Peyer's patch (tissue), 4 donors: Measurements from ENCODE around the gene PLIN1. TPM values are rescaled to one million over a fixed set of nuclear protein-coding genes. Genes with fewer than 3 reads are reported as not detected.
"Not testable (repeated sequence)": the region's sequence is repeated elsewhere in the genome, so short reads cannot be mapped to it uniquely, and the experiment has no call there.

ENCODE experiments used
- DNase-seq, 3 donors: peaks; one replicate each; pipeline ENCODE4 v3.0.0-alpha.2; 2017 to 2019
- H3K27ac ChIP-seq, 4 donors: fragments of 200-600 bp; sonication (generic); one replicate each; pipeline ENCODE4 v1.5.1; 2016 to 2019
- H3K27me3 ChIP-seq, 2 donors: fragments of 200-600 bp; sonication (generic); one replicate each; pipeline ENCODE4 v1.5.1; 2019
- H3K36me3 ChIP-seq, 3 donors: fragments of 200-600 bp; sonication (generic); one replicate each; pipeline ENCODE4 v1.5.1; 2016 to 2019
- H3K4me1 ChIP-seq, 4 donors: fragments of 200-600 bp; sonication (generic); one replicate each; pipeline ENCODE4 v1.5.1; 2016 to 2019
- H3K4me3 ChIP-seq, 4 donors: fragments of 200-600 bp; sonication (generic); 1 replicate in 3 of 4; 2 replicates in 1 of 4; pipeline ENCODE4 v1.5.1; 2016 to 2019; ENCODE audit warnings: mild to moderate bottlenecking in 1 of 4
- H3K9me3 ChIP-seq, 4 donors: fragments of 200-600 bp; sonication (generic); one replicate each; pipeline ENCODE4 v1.5.1; 2016 to 2019; ENCODE audit warnings: mild to moderate bottlenecking in 1 of 4
- CTCF ChIP-seq, 6 experiments: fragments of 450-650 bp in 4 of 6; fragments of 200-600 bp in 2 of 6; sonication (generic) in 1 of 6; IDR thresholded peaks; one replicate each; pipeline ENCODE4 v1.5.1; 2017 to 2019; ENCODE audit warnings: antibody characterized with exemption in 6 of 6, mild to moderate bottlenecking in 3 of 6, moderate library complexity in 1 of 6
- POLR2A ChIP-seq, 2 donors: fragments of 450-650 bp; IDR thresholded peaks; one replicate each; pipeline ENCODE4 v1.5.1; 2017; ENCODE audit warnings: antibody characterized with exemption in 2 of 2, mild to moderate bottlenecking in 2 of 2, moderate library complexity in 2 of 2
- total RNA-seq, 4 donors: library from RNA; depleted of rRNA; stranded (reverse); fragments of >200 nt; gene quantifications; one replicate each; pipeline ENCODE4 v1.1.0, GENCODE V29; 2016

The PLIN1 gene
- total RNA-seq, 4 donors from 2014 or later, result 7.5 to 10.1 (median 8.9) TPM; not detected in 1

- Histone ChIP-seq H3K9me3 (no peaks in the 10 kb centered on the region), H3K4me1 (peaks cover 0 to 21% (median 1%) of the 10 kb centered on the region in 4 donors), H3K27me3 (no peaks in the 10 kb centered on the region), H3K36me3 (no peaks in the 10 kb centered on the region), H3K4me3 (peak within 1 kb of the TSS; percentile 64 to 83 (median 68)), H3K27ac (peak within 1 kb of the TSS; percentile 38 to 88 (median 62))
- peak; percentile 67 to 95 (median 94) for DNase-seq
- peak; percentile 67 to 91 for TF ChIP-seq POLR2A (IDR thresholded peaks at IDR 0.05)
- TF ChIP-seq CTCF (IDR thresholded peaks at IDR 0.05), result peak in 1 of 6 experiments; percentile 14
Measured at GRCh38 chr15:89690276-89691218, 11.4 kb upstream of the PLIN1 start, which contains the start of the genes PEX11A and WDR93. TSS of gene PEX11A (minus strand) at chr15:89690754. CDS start at chr15:89690632, 122 bp downstream. TSS of gene WDR93 (plus strand) at chr15:89690811. CDS start at chr15:89701747, 10,936 bp downstream.

- H3K27ac ChIP-seq, result peak overlapping the region; percentile 38 to 88 (median 62)
- H3K9me3 ChIP-seq, H3K36me3 ChIP-seq, H3K27me3 ChIP-seq, DNase-seq: not testable (repeated sequence)
- peaks cover 0 to 21% (median 1%) of the 10 kb centered on the region in 4 donors for H3K4me1 ChIP-seq
- H3K4me3 ChIP-seq, result peak overlapping the region; percentile 64 to 83 (median 68)
Measured at GRCh38 chr15:89689930-89690275, 10.7 kb upstream of the PLIN1 start.

GRCh38 chr15:89686522-89686921, 7.4 kb upstream of the PLIN1 start:
- TF ChIP-seq POLR2A (IDR thresholded peaks at IDR 0.05), result no peak
- TF ChIP-seq CTCF (IDR thresholded peaks at IDR 0.05), result no peak
- Histone ChIP-seq H3K4me1 (peaks cover 0 to 21% (median 1%) of the 10 kb centered on the region in 4 donors), H3K36me3 (peaks cover 0 to 6% (median 0%) of the 10 kb centered on the region in 3 donors), H3K27ac (no peak overlapping the region), H3K4me3 (no peak overlapping the region), H3K9me3 (no peaks in the 10 kb centered on the region), H3K27me3 (no peaks in the 10 kb centered on the region)
- DNase-seq, result no peak

- no peaks in the 10 kb centered on the region for H3K27me3 ChIP-seq
Measured at GRCh38 chr15:89685995-89686394, 6.8 kb upstream of the PLIN1 start.

GRCh38 chr15:89681146-89681545, 2.0 kb upstream of the PLIN1 start:
- Histone ChIP-seq H3K36me3 (peaks cover 0 to 6% (median 0%) of the 10 kb centered on the region in 3 donors), H3K4me1 (peaks cover 0 to 8% (median 0%) of the 10 kb centered on the region in 4 donors), H3K9me3 (no peaks in the 10 kb centered on the region), H3K27ac (peak overlapping the region in 3 of 4 donors; percentile 32 to 92 (median 49)), H3K27me3 (no peaks in the 10 kb centered on the region), H3K4me3 (no peak overlapping the region)
- no peak for DNase-seq
- TF ChIP-seq POLR2A (IDR thresholded peaks at IDR 0.05) (no peak), CTCF (IDR thresholded peaks at IDR 0.05) (no peak)

More at GRCh38 chr15:89685995-89686394, 6.8 kb upstream of the PLIN1 start:
- TF ChIP-seq POLR2A (IDR thresholded peaks at IDR 0.05) (no peak), CTCF (IDR thresholded peaks at IDR 0.05) (peak in 1 of 6 experiments; percentile 35)
- Histone ChIP-seq H3K36me3 (peaks cover 0 to 6% (median 0%) of the 10 kb centered on the region in 3 donors), H3K9me3 (no peaks in the 10 kb centered on the region), H3K27ac (no peak overlapping the region), H3K4me1 (peaks cover 0 to 22% (median under 1%) of the 10 kb centered on the region in 4 donors), H3K4me3 (no peak overlapping the region)
- no peak for DNase-seq
